ENCODE data around the gene PREX1.

DNA sequence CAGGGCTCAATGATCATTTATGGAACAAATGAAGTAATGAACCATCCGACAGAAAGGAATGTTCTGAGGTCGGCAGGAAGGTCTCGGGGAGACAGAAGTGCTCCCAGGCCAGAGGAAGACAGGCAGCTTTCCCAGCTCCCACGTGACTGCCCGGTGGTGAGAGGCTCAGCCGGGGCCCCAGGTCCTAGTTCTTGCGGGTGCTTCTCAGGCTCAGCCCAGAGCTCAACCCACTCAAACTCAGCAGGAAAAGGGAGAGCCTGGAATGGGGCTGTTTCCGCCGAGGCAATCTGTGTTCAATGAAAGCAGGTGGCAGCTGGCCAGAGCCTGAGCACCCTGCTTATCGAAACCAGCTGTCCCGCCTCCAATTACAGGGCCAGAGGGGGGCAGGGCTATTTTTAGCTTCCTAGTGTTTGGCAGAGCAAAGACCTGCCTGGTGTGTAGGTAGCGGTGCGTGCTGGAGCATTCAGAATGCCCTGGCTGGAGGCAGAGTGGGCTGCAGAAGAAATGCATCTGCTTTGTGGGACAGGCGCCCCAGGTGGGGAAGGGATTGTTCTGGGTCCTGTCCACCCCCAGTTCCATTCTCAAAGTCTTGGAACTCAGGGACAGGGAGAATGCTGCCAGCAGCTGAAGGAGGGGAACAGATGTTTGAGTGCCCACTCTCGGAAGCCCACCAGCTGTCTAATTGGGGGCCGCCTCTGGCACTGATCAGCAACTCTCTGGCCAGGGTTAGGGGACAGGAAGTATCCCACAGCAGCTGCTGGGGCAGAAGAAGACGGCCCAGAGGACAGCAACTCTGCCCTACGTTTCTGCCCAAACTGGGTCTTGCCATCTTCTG, 145.1 kb downstream of the PREX1 start:
- TF ChIP-seq JUN (IDR thresholded peaks at IDR 0.05; ENCODE audit: borderline replicate concordance, insufficient read depth, insufficient read length, low read depth) (no peak), EZH2 (IDR thresholded peaks at IDR 0.05; ENCODE audit: borderline replicate concordance, low read depth, low read length, severe bottlenecking) (no peak)
- TF ChIP-seq, protein P1, sequence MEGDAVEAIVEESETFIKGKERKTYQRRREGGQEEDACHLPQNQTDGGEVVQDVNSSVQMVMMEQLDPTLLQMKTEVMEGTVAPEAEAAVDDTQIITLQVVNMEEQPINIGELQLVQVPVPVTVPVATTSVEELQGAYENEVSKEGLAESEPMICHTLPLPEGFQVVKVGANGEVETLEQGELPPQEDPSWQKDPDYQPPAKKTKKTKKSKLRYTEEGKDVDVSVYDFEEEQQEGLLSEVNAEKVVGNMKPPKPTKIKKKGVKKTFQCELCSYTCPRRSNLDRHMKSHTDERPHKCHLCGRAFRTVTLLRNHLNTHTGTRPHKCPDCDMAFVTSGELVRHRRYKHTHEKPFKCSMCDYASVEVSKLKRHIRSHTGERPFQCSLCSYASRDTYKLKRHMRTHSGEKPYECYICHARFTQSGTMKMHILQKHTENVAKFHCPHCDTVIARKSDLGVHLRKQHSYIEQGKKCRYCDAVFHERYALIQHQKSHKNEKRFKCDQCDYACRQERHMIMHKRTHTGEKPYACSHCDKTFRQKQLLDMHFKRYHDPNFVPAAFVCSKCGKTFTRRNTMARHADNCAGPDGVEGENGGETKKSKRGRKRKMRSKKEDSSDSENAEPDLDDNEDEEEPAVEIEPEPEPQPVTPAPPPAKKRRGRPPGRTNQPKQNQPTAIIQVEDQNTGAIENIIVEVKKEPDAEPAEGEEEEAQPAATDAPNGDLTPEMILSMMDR (IDR thresholded peaks at IDR 0.05; ENCODE audit: extremely low read depth in 1 of 2, insufficient read depth in 1 of 2, low read depth in 1 of 2, low read length in 2 of 2) = no peak
